GM10248 (cell line): ENCODE results near the gene TMEM80.
"Not testable (repeated sequence)": the region's sequence is repeated elsewhere in the genome, so short reads cannot be mapped to it uniquely, and the experiment has no call there.

Source experiments
- CTCF ChIA-PET: fragments of 300-600 bp; sonication (Branson Sonifier 250); formaldehyde crosslinking; extraction: SDS; loops from one replicate; lab custom pipeline; 2021; ENCODE audit warnings: antibody characterized with exemption; lab: Yijun Ruan, JAX
- POLR2A ChIA-PET: fragments of 350-650 bp; sonication (Branson Sonifier 250); formaldehyde crosslinking; extraction: SDS; loops from one replicate; lab custom pipeline; 2020; ENCODE audit warnings: antibody characterized with exemption; lab: Yijun Ruan, JAX
- DNase-seq: peaks from one replicate; pipeline ENCODE4 v3.0.0; 2012; ENCODE audit errors: extremely low spot score
- CTCF ChIP-seq: IDR thresholded peaks from 2 replicates; pipeline ENCODE4 v1.5.1; 2012; ENCODE audit warnings: mild to moderate bottlenecking, low read depth; ENCODE audit errors: extremely low read depth, missing control alignments, control extremely low read depth

The TMEM80 gene

GRCh38 chr11:727859-728748, 32.5 kb downstream of the TMEM80 start:
- DNase-seq: peak; percentile 93
- CTCF ChIA-PET: interaction anchor here (0.9 to 9.4 kb wide), 15 partner anchors 9 to 174 kb away, joined by 3 to 112 read pairs (median 7); partner anchors contain the start of genes DEAF1, TALDO1 and TMEM80
- POLR2A ChIA-PET: no interaction called here
- TF ChIP-seq CTCF: peak; percentile 99

GRCh38 chr11:728901-729491, 33.4 kb downstream of the TMEM80 start:
- CTCF ChIA-PET: interaction anchor here (0.9 to 9.4 kb wide), 9 partner anchors 10 to 175 kb away, joined by 3 to 112 read pairs (median 7); partner anchors contain the start of genes DEAF1, TALDO1 and TMEM80
- POLR2A ChIA-PET: no interaction called here
- DNase-seq: no peak
- no peak for TF ChIP-seq CTCF

- ChIA-PET CTCF (interaction anchor here (0.9 to 9.4 kb wide), 5 partner anchors 13 to 280 kb away, joined by 3 to 112 read pairs (median 11); partner anchors contain the start of genes DEAF1, PTDSS2, TALDO1 and TMEM80), POLR2A (no interaction called here)
- no peak for TF ChIP-seq CTCF
- DNase-seq: no peak
These were observed 34.0 kb downstream of the TMEM80 start for GRCh38 chr11:729492-730074.

GRCh38 chr11:733072-733471, 37.5 kb downstream of the TMEM80 start:
- CTCF ChIA-PET: interaction anchor here (1.1 kb wide), 2 partner anchors 10 to 179 kb away, joined by 3 read pairs; no protein-coding TSS in a partner anchor
- no peak for TF ChIP-seq CTCF
- POLR2A ChIA-PET: no interaction called here
- no peak for DNase-seq

GRCh38 chr11:734541-734940, 38.9 kb downstream of the TMEM80 start:
- CTCF ChIA-PET, POLR2A ChIA-PET, DNase-seq: not testable (repeated sequence)

GRCh38 chr11:737366-737765, 41.8 kb downstream of the TMEM80 start:
- ChIA-PET CTCF (interaction anchor here (2.7 to 12.5 kb wide), 2 partner anchors 10 to 12 kb away, joined by 8 to 112 read pairs; partner anchors contain the start of gene TALDO1), POLR2A (no interaction called here)
- TF ChIP-seq CTCF: no peak
- DNase-seq: no peak

- POLR2A ChIA-PET, DNase-seq: not testable (repeated sequence)
- CTCF ChIA-PET: interaction anchor here (2.7 to 12.5 kb wide), 2 partner anchors 10 to 13 kb away, joined by 8 to 112 read pairs; partner anchors contain the start of gene TALDO1
These were observed 42.3 kb downstream of the TMEM80 start for GRCh38 chr11:737899-738298.
